Right lung (tissue), 5 donors: Measurements from ENCODE around the gene GPS2. TPM values are rescaled to one million over a fixed set of nuclear protein-coding genes. Genes with fewer than 3 reads are reported as not detected.

Experiments
- DNase-seq, 2 donors: peaks; one replicate each; pipeline ENCODE4 v3.0.0-alpha.2; 2013
- polyA plus RNA-seq, 5 donors: library from polyadenylated mRNA; unstranded; fragments of 120-200 nt; gene quantifications; one replicate each; pipeline versions ENCODE4 v1.2.1 to v1.2.3, GENCODE V29; 2013; ENCODE audit warnings: inconsistent platforms in 1 of 5, low replicate concordance in 1 of 5; ENCODE audit not compliant: insufficient read length in 5 of 5, insufficient read depth in 1 of 5

Gene GPS2
- polyA plus RNA-seq, 5 donors: 65.7 to 91.2 (median 81.3) TPM

DNA sequence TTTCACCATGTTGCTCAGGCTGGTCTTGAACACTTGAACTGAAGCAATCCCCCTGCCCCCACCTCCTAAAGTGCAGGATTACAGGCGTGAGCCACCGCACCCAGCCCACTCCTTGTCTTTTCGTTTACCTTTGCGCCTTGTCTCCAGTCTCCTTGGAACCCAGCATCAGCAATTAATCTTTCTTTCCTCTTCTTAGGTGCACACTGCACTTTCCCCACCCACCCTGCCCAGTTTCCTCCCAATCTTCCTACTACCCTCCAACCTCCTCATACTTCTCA lies 51.4 kb downstream of the GPS2 start:
- no peak for DNase-seq

DNA sequence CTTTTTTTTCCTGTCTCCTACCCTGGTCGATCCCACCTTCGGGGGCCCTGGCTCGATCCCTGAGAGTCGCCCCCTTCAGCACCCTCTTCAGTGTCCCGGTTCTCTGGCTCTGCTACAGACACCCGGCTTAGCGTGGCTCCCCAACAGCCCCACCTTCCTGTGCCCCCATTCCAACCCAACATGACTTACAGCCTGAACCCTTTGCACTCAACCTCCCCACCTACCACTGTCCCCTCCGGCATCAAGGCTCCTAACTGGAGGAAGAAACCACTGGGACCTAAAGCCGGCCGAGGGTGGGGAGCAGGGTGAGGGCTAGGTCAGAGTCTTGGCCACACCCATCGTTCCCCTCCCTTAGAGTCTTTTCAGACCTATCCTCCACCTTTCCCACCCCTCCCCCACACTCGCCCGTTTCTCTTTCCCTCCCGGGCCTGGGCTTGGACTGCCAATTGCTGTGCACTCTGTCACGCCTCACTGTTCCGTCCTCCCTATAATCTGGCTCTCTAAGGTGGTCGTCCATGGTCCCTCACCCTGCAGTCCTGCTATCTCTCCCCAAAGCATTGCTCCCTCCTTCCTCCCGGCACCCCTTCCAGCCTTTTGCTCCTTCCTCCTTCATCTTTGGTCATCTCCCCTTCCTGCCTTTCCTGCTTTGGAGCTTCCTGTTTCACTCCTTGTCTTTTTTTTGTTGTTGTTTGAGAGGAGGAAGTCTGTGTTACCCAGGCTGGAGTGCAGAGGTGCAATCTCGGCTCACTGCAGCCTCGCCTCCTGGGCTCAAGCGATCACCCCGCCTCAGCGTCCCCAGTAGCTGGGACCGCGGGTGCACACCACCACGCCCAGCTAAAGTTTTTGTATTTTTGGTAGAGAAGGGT lies 52.0 kb downstream of the GPS2 start:
- DNase-seq: peak; percentile 27 to 28

Other genes with a start within 250 kb of the GPS2 start
- gene CLEC10A, start 235.1 kb downstream of the GPS2 start, polyA plus RNA-seq: 1 to 10 TPM; 2.1 to 4.8 (median 3.5) TPM
- gene ASGR2, start 200.5 kb downstream of the GPS2 start, polyA plus RNA-seq: 1 to 10 TPM in 1 of 5 donors, under 1 TPM in 4; 0.31 to 2.1 (median 0.72) TPM
- gene ASGR1, start 136.0 kb downstream of the GPS2 start, polyA plus RNA-seq: 10 to 100 TPM in 3 of 5 donors, 1 to 10 TPM in 2; 7.2 to 11.9 (median 10.4) TPM
- 10 to 100 TPM; 33.6 to 62.3 (median 45.4) TPM for gene DLG4, start 95.5 kb downstream of the GPS2 start, polyA plus RNA-seq
- gene ACADVL, start 95.4 kb downstream of the GPS2 start, polyA plus RNA-seq: 100 to 1,000 TPM; 289 to 380 (median 360) TPM
- 10 to 100 TPM; 42.5 to 62.9 (median 56.0) TPM for gene DVL2, start 80.8 kb downstream of the GPS2 start, polyA plus RNA-seq
- 10 to 100 TPM; 32.7 to 58.8 (median 46.7) TPM for gene PHF23, start 75.9 kb downstream of the GPS2 start, polyA plus RNA-seq
- 100 to 1,000 TPM; 375 to 529 (median 415) TPM for gene GABARAP, start 72.9 kb downstream of the GPS2 start, polyA plus RNA-seq
- gene CTDNEP1, start 63.6 kb downstream of the GPS2 start, polyA plus RNA-seq: 100 to 1,000 TPM; 128 to 156 (median 146) TPM
- gene ELP5, start 63.1 kb downstream of the GPS2 start, polyA plus RNA-seq: 10 to 100 TPM; 36.6 to 49.7 (median 40.6) TPM
- 10 to 100 TPM; 22.3 to 35.1 (median 33.6) TPM for gene CLDN7, start 52.9 kb downstream of the GPS2 start, polyA plus RNA-seq
- gene SLC2A4, start 33.6 kb downstream of the GPS2 start, polyA plus RNA-seq: 1 to 10 TPM in 4 of 5 donors, under 1 TPM in 1; 0.80 to 2.7 (median 1.2) TPM
- gene YBX2, start 20.7 kb downstream of the GPS2 start, polyA plus RNA-seq: 1 to 10 TPM; 1.2 to 2.4 (median 1.4) TPM
- gene EIF5A, start 7.7 kb downstream of the GPS2 start, polyA plus RNA-seq: 100 to 1,000 TPM; 224 to 373 (median 229) TPM
- gene NEURL4, start 14.0 kb upstream of the GPS2 start, polyA plus RNA-seq: 10 to 100 TPM; 19.7 to 31.2 (median 28.1) TPM
- 1 to 10 TPM; 5.5 to 9.9 (median 7.5) TPM for gene ACAP1, start 21.2 kb upstream of the GPS2 start, polyA plus RNA-seq
- gene KCTD11, start 36.8 kb upstream of the GPS2 start, polyA plus RNA-seq: 10 to 100 TPM in 3 of 5 donors, 1 to 10 TPM in 2; 9.6 to 13.9 (median 10.3) TPM
- gene TMEM95, start 39.8 kb upstream of the GPS2 start, polyA plus RNA-seq: not detected
- 1 to 10 TPM; 5.1 to 6.8 (median 6.7) TPM for gene TNK1, start 65.7 kb upstream of the GPS2 start, polyA plus RNA-seq
- gene PLSCR3, start 79.2 kb upstream of the GPS2 start, polyA plus RNA-seq: 10 to 100 TPM; 39.3 to 74.6 (median 57.6) TPM
- gene TMEM256, start 88.7 kb upstream of the GPS2 start, polyA plus RNA-seq: 10 to 100 TPM; 67.5 to 86.1 (median 74.5) TPM
- 10 to 100 TPM; 22.6 to 36.3 (median 31.7) TPM for gene NLGN2, start 92.5 kb upstream of the GPS2 start, polyA plus RNA-seq
- not detected for gene SPEM1, start 105.0 kb upstream of the GPS2 start, polyA plus RNA-seq
- not detected for gene SPEM2, start 110.3 kb upstream of the GPS2 start, polyA plus RNA-seq
- gene SPEM3, start 113.5 kb upstream of the GPS2 start, polyA plus RNA-seq: not detected
- gene TMEM102, start 120.1 kb upstream of the GPS2 start, polyA plus RNA-seq: 1 to 10 TPM; 2.1 to 3.2 (median 2.4) TPM
- 1 to 10 TPM; 1.4 to 2.5 (median 1.9) TPM for gene FGF11, start 124.2 kb upstream of the GPS2 start, polyA plus RNA-seq
- 10 to 100 TPM in 3 of 5 donors, 1 to 10 TPM in 2; 9.0 to 14.8 (median 10.5) TPM for gene CHRNB1, start 129.7 kb upstream of the GPS2 start, polyA plus RNA-seq
- 10 to 100 TPM; 36.6 to 52.9 (median 43.8) TPM for gene ZBTB4, start 164.3 kb upstream of the GPS2 start, polyA plus RNA-seq
- gene SLC35G6, start 166.1 kb upstream of the GPS2 start, polyA plus RNA-seq: under 1 TPM; 0.15 to 0.40 (median 0.35) TPM
- gene POLR2A, start 169.0 kb upstream of the GPS2 start, polyA plus RNA-seq: 100 to 1,000 TPM in 1 of 5 donors, 10 to 100 TPM in 4; 79.6 to 127 (median 89.6) TPM
- gene TNFSF12, start 233.7 kb upstream of the GPS2 start, polyA plus RNA-seq: 10 to 100 TPM; 20.1 to 40.5 (median 31.3) TPM
- 10 to 100 TPM; 16.2 to 23.2 (median 17.2) TPM for gene TNFSF13, start 243.4 kb upstream of the GPS2 start, polyA plus RNA-seq
- gene SENP3, start 246.6 kb upstream of the GPS2 start, polyA plus RNA-seq: 10 to 100 TPM; 61.1 to 72.4 (median 70.5) TPM